Measurements from ENCODE around the gene HNRNPLL. TPM values are rescaled to one million over a fixed set of nuclear protein-coding genes. Genes with fewer than 3 reads are reported as not detected.
A peak's percentile ranks its signal among the peaks of the same experiment; 100 is the strongest.
"Not testable (repeated sequence)": the region's sequence is repeated elsewhere in the genome, so short reads cannot be mapped to it uniquely, and the experiment has no call there.

HNRNPLL gene
- total and polyA plus RNA-seq, 2 donors, result 24.1 to 54.0 TPM

- no peaks in the 10 kb centered on the region for H3K36me3 ChIP-seq (ENCODE audit: control insufficient read depth in 2 of 2, insufficient read depth in 2 of 2, low read length in 1 of 2)
- no peaks in the 10 kb centered on the region for H3K27me3 ChIP-seq (ENCODE audit: control insufficient read depth in 2 of 2, insufficient read depth in 1 of 2, low read length in 1 of 2)
- peaks cover 0 to 6% of the 10 kb centered on the region in 2 donors for H3K9me3 ChIP-seq (ENCODE audit: control insufficient read depth in 2 of 2, insufficient read depth in 1 of 2, low read length in 1 of 2)
- H3K27ac ChIP-seq (ENCODE audit: low read depth in 1 of 2, low read length in 1 of 2), result no peak overlapping the region
- no peak overlapping the region for H3K4me3 ChIP-seq (ENCODE audit: low read length in 2 of 2)
- no peak for DNase-seq (ENCODE audit: low read depth in 6 of 9, low spot score in 9 of 9)
- peaks cover 5 to 15% of the 10 kb centered on the region in 2 donors for H3K4me1 ChIP-seq (ENCODE audit: control insufficient read depth in 2 of 2, insufficient read depth in 2 of 2, low read length in 2 of 2)
These were observed 56.7 kb downstream of the HNRNPLL start for GRCh38 chr2:38546064-38546463.

GRCh38 chr2:38542248-38542631 is 60.5 kb downstream of the HNRNPLL start:
- not testable (repeated sequence) for H3K27ac ChIP-seq (ENCODE audit: low read depth in 1 of 2, low read length in 1 of 2); H3K36me3 ChIP-seq (ENCODE audit: control insufficient read depth in 2 of 2, insufficient read depth in 2 of 2, low read length in 1 of 2); DNase-seq (ENCODE audit: low read depth in 6 of 9, low spot score in 9 of 9); H3K9me3 ChIP-seq (ENCODE audit: control insufficient read depth in 2 of 2, insufficient read depth in 1 of 2, low read length in 1 of 2); H3K27me3 ChIP-seq (ENCODE audit: control insufficient read depth in 2 of 2, insufficient read depth in 1 of 2, low read length in 1 of 2); H3K4me3 ChIP-seq (ENCODE audit: low read length in 2 of 2)
- 97% methylated on average over 4 of the region's 4 CpGs for WGBS
- H3K4me1 ChIP-seq (ENCODE audit: control insufficient read depth in 2 of 2, insufficient read depth in 2 of 2, low read length in 2 of 2), result peaks cover 5 to 15% of the 10 kb centered on the region in 2 donors

DNA sequence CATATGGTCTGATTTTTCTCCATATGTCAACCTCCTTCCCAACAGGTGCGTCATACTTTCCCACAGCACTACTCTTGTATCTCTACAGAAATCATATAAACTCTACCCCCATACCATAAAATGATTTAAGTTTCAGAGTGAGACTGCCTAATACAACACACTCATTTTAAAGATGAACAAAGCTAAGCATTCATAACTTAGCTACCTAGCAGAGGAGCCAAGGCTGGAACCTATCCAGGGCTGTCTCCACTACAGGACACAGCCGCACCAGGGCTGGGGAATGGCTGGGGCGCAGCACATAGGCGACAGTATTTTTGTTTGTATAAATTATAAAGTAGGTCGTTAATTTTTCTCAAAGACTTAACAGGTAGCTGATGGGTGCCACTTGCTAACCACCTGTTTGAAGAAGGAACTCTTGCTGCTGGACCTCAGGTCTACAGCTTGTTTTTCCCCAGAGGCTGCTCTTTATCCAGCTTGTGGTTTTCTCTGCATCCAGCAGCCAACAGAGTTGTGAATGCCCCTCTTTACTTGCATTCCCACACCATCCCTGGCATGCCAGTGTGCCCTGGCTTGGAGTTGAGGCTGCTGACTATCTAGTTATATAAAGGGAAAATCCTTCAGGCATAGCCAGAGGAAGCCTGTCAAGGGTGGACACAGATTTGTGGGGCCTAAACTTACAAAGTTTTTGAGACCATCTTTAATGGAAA is 62.0 kb downstream of the HNRNPLL start:
- WGBS, result 97% methylated on average over 5 of the region's 5 CpGs
- Histone ChIP-seq H3K4me3 (ENCODE audit: low read length in 2 of 2) (no peak overlapping the region), H3K36me3 (ENCODE audit: control insufficient read depth in 2 of 2, insufficient read depth in 2 of 2, low read length in 1 of 2) (no peaks in the 10 kb centered on the region), H3K4me1 (ENCODE audit: control insufficient read depth in 2 of 2, insufficient read depth in 2 of 2, low read length in 2 of 2) (peaks cover 10 to 22% of the 10 kb centered on the region in 2 donors), H3K27me3 (ENCODE audit: control insufficient read depth in 2 of 2, insufficient read depth in 1 of 2, low read length in 1 of 2) (peaks cover 0 to 9% of the 10 kb centered on the region in 2 donors), H3K9me3 (ENCODE audit: control insufficient read depth in 2 of 2, insufficient read depth in 1 of 2, low read length in 1 of 2) (peaks cover 0 to 6% of the 10 kb centered on the region in 2 donors), H3K27ac (ENCODE audit: low read depth in 1 of 2, low read length in 1 of 2) (no peak overlapping the region)
- no peak for DNase-seq (ENCODE audit: low read depth in 6 of 9, low spot score in 9 of 9)

DNA sequence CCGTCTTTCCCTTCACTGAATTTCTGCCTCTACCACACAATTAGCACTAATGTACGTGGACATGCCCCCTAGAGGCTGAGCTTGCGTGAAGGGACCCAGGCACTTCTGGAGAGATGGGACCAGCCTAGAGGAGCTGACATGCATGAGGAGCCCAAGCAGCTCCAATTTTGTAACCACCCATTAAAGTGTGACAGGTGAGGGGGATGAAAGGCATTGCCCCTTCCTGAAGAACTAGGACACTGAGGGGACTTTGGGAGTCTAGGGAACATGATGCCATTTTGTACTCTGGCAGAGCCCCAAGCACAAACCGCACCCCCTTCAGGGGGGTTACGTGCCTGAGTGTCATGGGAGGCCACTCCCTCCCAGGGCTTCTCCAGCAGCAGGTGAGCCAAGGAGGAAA is 63.6 kb downstream of the HNRNPLL start:
- no peak overlapping the region for H3K4me3 ChIP-seq (ENCODE audit: low read length in 2 of 2)
- peaks cover 2 to 23% of the 10 kb centered on the region in 2 donors for H3K27me3 ChIP-seq (ENCODE audit: control insufficient read depth in 2 of 2, insufficient read depth in 1 of 2, low read length in 1 of 2)
- WGBS, result 95% methylated on average over 5 of the region's 5 CpGs
- no peak overlapping the region for H3K27ac ChIP-seq (ENCODE audit: low read depth in 1 of 2, low read length in 1 of 2)
- no peak for DNase-seq (ENCODE audit: low read depth in 6 of 9, low spot score in 9 of 9)
- peaks cover 0 to 6% of the 10 kb centered on the region in 2 donors for H3K9me3 ChIP-seq (ENCODE audit: control insufficient read depth in 2 of 2, insufficient read depth in 1 of 2, low read length in 1 of 2)
- no peaks in the 10 kb centered on the region for H3K36me3 ChIP-seq (ENCODE audit: control insufficient read depth in 2 of 2, insufficient read depth in 2 of 2, low read length in 1 of 2)
- H3K4me1 ChIP-seq (ENCODE audit: control insufficient read depth in 2 of 2, insufficient read depth in 2 of 2, low read length in 2 of 2), result peaks cover 10 to 22% of the 10 kb centered on the region in 2 donors

- Histone ChIP-seq H3K27ac (ENCODE audit: low read depth in 1 of 2, low read length in 1 of 2) (no peak overlapping the region), H3K4me1 (ENCODE audit: control insufficient read depth in 2 of 2, insufficient read depth in 2 of 2, low read length in 2 of 2) (peaks cover 10 to 16% of the 10 kb centered on the region in 2 donors), H3K4me3 (ENCODE audit: low read length in 2 of 2) (no peak overlapping the region), H3K36me3 (ENCODE audit: control insufficient read depth in 2 of 2, insufficient read depth in 2 of 2, low read length in 1 of 2) (no peaks in the 10 kb centered on the region), H3K27me3 (ENCODE audit: control insufficient read depth in 2 of 2, insufficient read depth in 1 of 2, low read length in 1 of 2) (peaks cover 2 to 30% of the 10 kb centered on the region in 2 donors), H3K9me3 (ENCODE audit: control insufficient read depth in 2 of 2, insufficient read depth in 1 of 2, low read length in 1 of 2) (no peaks in the 10 kb centered on the region)
- WGBS, result 94% methylated on average over 3 of the region's 3 CpGs
- no peak for DNase-seq (ENCODE audit: low read depth in 6 of 9, low spot score in 9 of 9)
These were observed 64.7 kb downstream of the HNRNPLL start for GRCh38 chr2:38537937-38538525.

- 98% methylated on average over 13 of the region's 13 CpGs for WGBS
- not testable (repeated sequence) for H3K9me3 ChIP-seq (ENCODE audit: control insufficient read depth in 2 of 2, insufficient read depth in 1 of 2, low read length in 1 of 2); H3K36me3 ChIP-seq (ENCODE audit: control insufficient read depth in 2 of 2, insufficient read depth in 2 of 2, low read length in 1 of 2); H3K27ac ChIP-seq (ENCODE audit: low read depth in 1 of 2, low read length in 1 of 2); DNase-seq (ENCODE audit: low read depth in 6 of 9, low spot score in 9 of 9); H3K4me3 ChIP-seq (ENCODE audit: low read length in 2 of 2)
- Histone ChIP-seq H3K27me3 (ENCODE audit: control insufficient read depth in 2 of 2, insufficient read depth in 1 of 2, low read length in 1 of 2) (peaks cover 2 to 35% of the 10 kb centered on the region in 2 donors), H3K4me1 (ENCODE audit: control insufficient read depth in 2 of 2, insufficient read depth in 2 of 2, low read length in 2 of 2) (peaks cover 6 to 10% of the 10 kb centered on the region in 2 donors)
These were observed 65.4 kb downstream of the HNRNPLL start for GRCh38 chr2:38537296-38537695.

DNA sequence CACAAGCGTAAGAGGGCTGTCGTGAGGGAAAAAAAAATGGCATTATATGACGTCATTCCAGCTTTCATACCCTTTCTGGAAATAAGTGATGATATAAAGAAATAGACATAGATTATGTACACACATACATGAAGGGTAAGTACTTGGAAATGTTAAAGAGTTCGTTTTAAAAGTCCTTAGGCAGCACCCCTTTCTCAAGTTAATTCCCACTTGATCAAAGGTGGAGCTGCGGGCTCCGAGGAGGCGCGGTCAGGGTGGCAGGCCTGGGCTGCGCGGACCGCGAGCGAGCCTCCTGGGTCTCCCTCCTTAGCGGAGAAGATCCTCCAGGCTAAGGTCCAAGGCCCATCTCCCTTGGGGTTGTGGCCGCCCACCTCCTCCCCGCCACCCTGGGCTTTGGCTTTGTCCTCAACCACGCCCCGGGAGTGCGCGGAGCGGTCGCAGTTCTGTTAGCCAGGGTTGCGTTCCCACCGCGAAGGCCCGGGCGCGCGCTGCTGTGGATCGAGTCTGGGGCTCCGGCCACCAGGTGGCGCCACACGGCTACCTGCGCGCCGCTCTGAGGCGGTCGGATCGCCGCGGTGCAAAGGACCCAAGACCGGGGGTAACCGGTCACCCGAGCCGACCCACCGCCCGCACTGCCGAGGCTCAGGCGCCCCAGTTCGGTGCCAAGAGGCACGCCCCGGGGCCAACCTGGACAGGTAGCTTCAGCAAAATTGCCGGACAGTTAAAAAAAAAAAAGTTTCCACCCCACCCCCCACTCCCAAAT is 66.8 kb downstream of the HNRNPLL start:
- Histone ChIP-seq H3K9me3 (ENCODE audit: control insufficient read depth in 2 of 2, insufficient read depth in 1 of 2, low read length in 1 of 2) (no peaks in the 10 kb centered on the region), H3K4me1 (ENCODE audit: control insufficient read depth in 2 of 2, insufficient read depth in 2 of 2, low read length in 2 of 2) (peaks cover 6 to 7% of the 10 kb centered on the region in 2 donors), H3K27ac (ENCODE audit: low read depth in 1 of 2, low read length in 1 of 2) (no peak overlapping the region), H3K27me3 (ENCODE audit: control insufficient read depth in 2 of 2, insufficient read depth in 1 of 2, low read length in 1 of 2) (peaks cover 2 to 35% of the 10 kb centered on the region in 2 donors), H3K4me3 (ENCODE audit: low read length in 2 of 2) (peak overlapping the region; percentile 27 to 44), H3K36me3 (ENCODE audit: control insufficient read depth in 2 of 2, insufficient read depth in 2 of 2, low read length in 1 of 2) (no peaks in the 10 kb centered on the region)
- DNase-seq (ENCODE audit: low read depth in 6 of 9, low spot score in 9 of 9), result peak; percentile 16 to 84 (median 65)
- WGBS, result 5% methylated on average over 53 of the region's 53 CpGs

- peaks cover 6 to 7% of the 10 kb centered on the region in 2 donors for H3K4me1 ChIP-seq (ENCODE audit: control insufficient read depth in 2 of 2, insufficient read depth in 2 of 2, low read length in 2 of 2)
- H3K27me3 ChIP-seq (ENCODE audit: control insufficient read depth in 2 of 2, insufficient read depth in 1 of 2, low read length in 1 of 2), result peaks cover 2 to 35% of the 10 kb centered on the region in 2 donors
- WGBS, result 89% methylated on average over 11 of the region's 11 CpGs
- H3K9me3 ChIP-seq (ENCODE audit: control insufficient read depth in 2 of 2, insufficient read depth in 1 of 2, low read length in 1 of 2), result no peaks in the 10 kb centered on the region
- no peaks in the 10 kb centered on the region for H3K36me3 ChIP-seq (ENCODE audit: control insufficient read depth in 2 of 2, insufficient read depth in 2 of 2, low read length in 1 of 2)
- no peak overlapping the region for H3K27ac ChIP-seq (ENCODE audit: low read depth in 1 of 2, low read length in 1 of 2)
- no peak for DNase-seq (ENCODE audit: low read depth in 6 of 9, low spot score in 9 of 9)
- H3K4me3 ChIP-seq (ENCODE audit: low read length in 2 of 2), result no peak overlapping the region
These were observed 67.4 kb downstream of the HNRNPLL start for GRCh38 chr2:38535404-38535743.

Data from thymus (tissue), 11 donors.